Activated CD4-positive, alpha-beta memory T cell treated with anti-CD3 and anti-CD28 coated beads, Interleukin-2, amount 10 ng/mL, durations not matched to agents 7 days and 5 days (primary cell): Measurements from ENCODE around the gene HES6. TPM values are rescaled to one million over a fixed set of nuclear protein-coding genes. Genes with fewer than 3 reads are reported as not detected.
A peak's percentile ranks its signal among the peaks of the same experiment; 100 is the strongest.

Source experiments
- CTCF ChIA-PET: fragments of 350-600 bp; sonication (Branson Sonifier 250); formaldehyde crosslinking; loops from one replicate; lab custom pipeline; 2021; ENCODE audit warnings: antibody characterized with exemption, inconsistent platforms; lab: Charles Lee
- POLR2A ChIA-PET: fragments of 350-600 bp; sonication (Branson Sonifier 250); formaldehyde crosslinking; loops from one replicate; lab custom pipeline; 2021; ENCODE audit warnings: antibody characterized with exemption; lab: Charles Lee
- DNase-seq: peaks from one replicate; pipeline ENCODE4 v3.0.0-alpha.2; 2020
- H3K27ac Mint-ChIP-seq: one replicate; pipeline ENCODE4 v1.8.0; 2021; ENCODE audit warnings: mild to moderate bottlenecking, mixed read lengths
- H3K27me3 Mint-ChIP-seq: one replicate; pipeline ENCODE4 v1.8.0; 2021; ENCODE audit warnings: mixed read lengths
- H3K36me3 Mint-ChIP-seq: one replicate; pipeline ENCODE4 v1.8.0; 2021; ENCODE audit warnings: low read depth, mixed read lengths
- H3K4me1 Mint-ChIP-seq: one replicate; pipeline ENCODE4 v1.8.0; 2021; ENCODE audit warnings: mixed read lengths
- H3K4me3 Mint-ChIP-seq: one replicate; pipeline ENCODE4 v1.8.0; 2021; ENCODE audit warnings: mild to moderate bottlenecking, mixed read lengths
- H3K9me3 Mint-ChIP-seq: one replicate; pipeline ENCODE4 v1.8.0; 2021; ENCODE audit warnings: mixed read lengths
- total RNA-seq, 2 experiments: library from RNA; stranded (reverse); gene quantifications; one replicate each; pipeline ENCODE4 v1.2.3, GENCODE V29; 2021

The HES6 gene
- total RNA-seq, 2 experiments from 2014 or later = 2.7 to 3.7 TPM

DNA sequence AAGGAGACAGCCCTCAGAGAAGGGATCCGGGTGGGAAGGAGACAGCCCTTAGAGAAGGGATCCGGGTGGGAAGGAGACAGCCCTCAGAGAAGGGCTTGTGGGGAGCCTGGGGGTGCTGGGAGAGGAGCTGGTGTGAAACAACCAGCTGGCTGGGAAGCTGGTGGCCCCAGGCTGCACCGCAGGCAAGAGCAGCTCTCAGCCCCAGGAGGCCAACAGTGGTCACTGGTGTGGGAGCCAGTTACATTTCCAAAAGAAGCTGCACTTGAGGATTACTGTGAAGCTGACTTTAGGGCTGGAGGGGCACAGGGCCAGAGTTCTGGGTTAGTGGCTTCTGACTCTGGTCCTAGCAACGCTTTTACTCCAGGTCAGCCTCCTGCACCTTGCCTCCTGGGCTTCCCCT is 3.3 kb downstream of the HES6 start:
- no peak overlapping the region for H3K4me3 Mint-ChIP-seq
- peaks cover 4% of the 10 kb centered on the region for H3K9me3 Mint-ChIP-seq
- no peak overlapping the region for H3K27ac Mint-ChIP-seq
- H3K27me3 Mint-ChIP-seq = peaks cover 65% of the 10 kb centered on the region
- DNase-seq = no peak
- ChIA-PET POLR2A (interaction anchor here (1.2 to 1.7 kb wide), 4 partner anchors 11 to 51 kb away, joined by 3 to 6 read pairs (median 4); partner anchors contain the start of gene ILKAP), CTCF (no interaction called here)
- no peaks in the 10 kb centered on the region for H3K36me3 Mint-ChIP-seq
- peaks cover 14% of the 10 kb centered on the region for H3K4me1 Mint-ChIP-seq

DNA sequence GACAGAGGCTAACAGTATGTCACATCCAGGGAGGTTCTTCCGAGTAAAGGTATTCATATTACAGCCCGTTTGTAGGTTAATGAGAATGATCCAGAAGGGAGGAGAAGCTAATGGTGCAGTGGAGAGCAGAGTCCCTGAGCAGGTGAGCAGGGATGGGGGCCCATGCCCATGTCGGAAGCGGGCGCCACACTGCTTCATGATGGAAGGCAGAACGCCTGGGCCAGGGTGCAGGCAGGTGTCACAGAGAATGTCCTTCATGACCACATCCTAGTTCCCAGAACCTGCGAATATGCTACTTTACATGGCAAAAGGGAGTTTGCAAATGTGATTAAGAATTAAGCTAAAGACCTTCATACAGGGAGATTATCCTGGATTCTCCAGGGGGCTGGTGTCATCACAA is 4.0 kb downstream of the HES6 start:
- Mint-ChIP-seq H3K4me3 (no peak overlapping the region), H3K4me1 (peaks cover 17% of the 10 kb centered on the region), H3K27me3 (peaks cover 62% of the 10 kb centered on the region), H3K36me3 (no peaks in the 10 kb centered on the region), H3K9me3 (peaks cover 4% of the 10 kb centered on the region), H3K27ac (no peak overlapping the region)
- POLR2A ChIA-PET = interaction anchor here (1.2 to 1.7 kb wide), 3 partner anchors 11 to 33 kb away, joined by 3 to 6 read pairs (median 4); partner anchors contain the start of gene ILKAP
- no peak for DNase-seq
- CTCF ChIA-PET = no interaction called here

DNA sequence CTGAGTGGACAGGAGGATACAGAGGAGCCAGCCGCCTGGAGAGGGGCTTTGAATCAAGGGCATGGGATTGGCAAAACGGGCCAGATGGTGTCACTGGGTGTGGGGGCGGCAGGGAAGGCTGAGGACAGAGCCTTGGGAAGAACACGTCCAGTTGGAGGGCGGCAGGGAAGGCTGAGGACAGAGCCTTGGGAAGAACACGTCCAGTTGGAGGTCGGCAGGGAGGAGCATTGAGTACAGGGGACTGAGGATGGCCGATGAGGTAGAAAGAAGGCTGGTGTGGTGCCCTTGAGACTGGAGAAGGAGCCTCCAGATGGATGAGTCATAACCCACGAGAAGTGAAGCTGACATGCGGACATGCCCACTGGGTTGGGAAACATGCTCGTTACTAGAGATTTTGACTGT is 4.5 kb downstream of the HES6 start:
- POLR2A ChIA-PET = interaction anchor here (1.7 kb wide), 1 partner anchor 33 kb away, joined by 6 read pairs; no protein-coding TSS in a partner anchor

DNA sequence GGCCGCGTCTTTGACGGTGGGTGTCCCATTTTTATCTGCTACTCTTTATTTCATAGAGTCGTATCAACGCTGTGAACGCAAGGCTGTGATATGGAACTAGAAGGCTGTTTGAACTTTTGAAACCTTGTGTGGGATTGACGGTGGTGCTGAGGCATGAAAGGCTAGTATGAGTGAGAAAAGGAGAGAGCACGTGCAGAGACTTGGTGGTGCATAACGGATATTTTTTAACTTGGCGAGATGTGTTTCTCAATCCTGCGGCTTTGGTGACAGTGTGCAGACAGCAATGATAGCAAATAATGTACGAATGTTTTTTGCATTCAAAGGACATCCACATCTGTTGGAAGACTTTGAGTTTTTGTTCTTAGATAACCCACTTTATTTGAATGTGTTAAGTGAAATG is 6.2 kb downstream of the HES6 start:
- DNase-seq = no peak
- peaks cover 5% of the 10 kb centered on the region for H3K36me3 Mint-ChIP-seq
- peaks cover 19% of the 10 kb centered on the region for H3K4me1 Mint-ChIP-seq
- H3K27me3 Mint-ChIP-seq = peaks cover 74% of the 10 kb centered on the region
- CTCF ChIA-PET = no interaction called here
- POLR2A ChIA-PET = no interaction called here
- H3K9me3 Mint-ChIP-seq = peaks cover 4% of the 10 kb centered on the region
- H3K27ac Mint-ChIP-seq = peak overlapping the region; percentile 37
- H3K4me3 Mint-ChIP-seq = peak overlapping the region; percentile 59

More for the DNA sequence above, 4.5 kb downstream of the HES6 start:
- CTCF ChIA-PET = no interaction called here
- Mint-ChIP-seq H3K4me1 (peaks cover 21% of the 10 kb centered on the region), H3K4me3 (peak overlapping the region; percentile 38), H3K27me3 (peaks cover 66% of the 10 kb centered on the region), H3K27ac (no peak overlapping the region), H3K9me3 (peaks cover 4% of the 10 kb centered on the region), H3K36me3 (peaks cover 4% of the 10 kb centered on the region)
- DNase-seq = no peak

DNA sequence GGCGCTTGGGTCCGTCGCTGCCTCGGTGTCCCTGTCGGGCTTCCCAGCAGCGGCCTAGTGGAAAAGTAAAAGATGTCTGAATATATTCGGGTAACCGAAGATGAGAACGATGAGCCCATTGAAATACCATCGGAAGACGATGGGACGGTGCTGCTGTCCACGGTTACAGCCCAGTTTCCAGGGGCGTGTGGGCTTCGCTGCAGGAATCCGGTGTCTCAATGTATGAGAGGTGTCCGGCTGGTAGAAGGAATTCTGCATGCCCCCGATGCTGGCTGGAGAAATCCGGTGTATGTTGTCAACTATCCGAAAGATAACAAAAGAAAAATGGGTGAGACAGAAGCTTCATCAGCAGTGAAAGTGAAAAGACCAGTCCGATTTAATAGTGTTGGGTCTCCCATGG is 8.0 kb downstream of the HES6 start:
- H3K4me1 Mint-ChIP-seq = peaks cover 15% of the 10 kb centered on the region
- DNase-seq = no peak
- H3K4me3 Mint-ChIP-seq = peak overlapping the region; percentile 56
- CTCF ChIA-PET = no interaction called here
- H3K27ac Mint-ChIP-seq = no peak overlapping the region
- peaks cover 5% of the 10 kb centered on the region for H3K36me3 Mint-ChIP-seq
- H3K9me3 Mint-ChIP-seq = peaks cover 4% of the 10 kb centered on the region
- peaks cover 60% of the 10 kb centered on the region for H3K27me3 Mint-ChIP-seq
- POLR2A ChIA-PET = no interaction called here

DNA sequence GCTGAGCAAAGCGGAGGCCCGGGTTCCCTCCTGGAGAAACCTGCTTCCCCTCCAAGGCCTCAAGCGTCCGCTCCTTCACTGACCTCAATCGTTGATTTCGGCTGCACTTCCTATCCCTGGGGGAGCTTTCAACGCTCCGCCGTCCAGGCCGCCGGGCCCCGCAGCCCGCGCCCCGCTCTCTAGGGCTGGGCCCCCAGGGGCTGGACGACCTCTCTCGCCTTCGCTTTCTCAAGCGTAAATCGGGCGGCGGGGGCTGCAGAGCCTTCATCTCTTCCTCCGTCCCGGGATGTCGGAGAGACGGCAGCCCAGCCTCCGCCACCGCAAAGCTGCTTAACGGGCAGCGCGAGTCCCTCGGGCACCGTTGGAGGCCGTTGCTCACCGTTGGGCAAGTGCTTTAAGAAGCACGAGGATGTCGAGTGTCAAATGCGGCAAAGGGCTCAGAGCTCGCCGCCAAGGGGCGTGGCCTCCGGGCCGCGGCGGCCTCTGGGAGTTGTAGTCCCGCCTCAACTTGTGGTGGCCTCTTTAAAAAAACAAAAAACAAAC is 8.5 kb downstream of the HES6 start:
- peaks cover 4% of the 10 kb centered on the region for H3K9me3 Mint-ChIP-seq
- H3K4me3 Mint-ChIP-seq = peak overlapping the region; percentile 56
- peaks cover 15% of the 10 kb centered on the region for H3K4me1 Mint-ChIP-seq
- ChIA-PET CTCF (no interaction called here), POLR2A (no interaction called here)
- H3K27me3 Mint-ChIP-seq = peaks cover 56% of the 10 kb centered on the region
- H3K36me3 Mint-ChIP-seq = peaks cover 5% of the 10 kb centered on the region
- H3K27ac Mint-ChIP-seq = no peak overlapping the region
- peak; percentile 80 for DNase-seq

GRCh38 chr2:238230699-238231098 is 9.1 kb downstream of the HES6 start:
- Mint-ChIP-seq H3K4me3 (peak overlapping the region; percentile 33), H3K4me1 (peaks cover 15% of the 10 kb centered on the region), H3K9me3 (peaks cover 4% of the 10 kb centered on the region), H3K27ac (no peak overlapping the region), H3K36me3 (peaks cover 5% of the 10 kb centered on the region), H3K27me3 (peaks cover 50% of the 10 kb centered on the region)
- POLR2A ChIA-PET = interaction anchor here (0.7 kb wide), 1 partner anchor 27 kb away, joined by 3 read pairs; no protein-coding TSS in a partner anchor
- CTCF ChIA-PET = no interaction called here
- DNase-seq = no peak

DNA sequence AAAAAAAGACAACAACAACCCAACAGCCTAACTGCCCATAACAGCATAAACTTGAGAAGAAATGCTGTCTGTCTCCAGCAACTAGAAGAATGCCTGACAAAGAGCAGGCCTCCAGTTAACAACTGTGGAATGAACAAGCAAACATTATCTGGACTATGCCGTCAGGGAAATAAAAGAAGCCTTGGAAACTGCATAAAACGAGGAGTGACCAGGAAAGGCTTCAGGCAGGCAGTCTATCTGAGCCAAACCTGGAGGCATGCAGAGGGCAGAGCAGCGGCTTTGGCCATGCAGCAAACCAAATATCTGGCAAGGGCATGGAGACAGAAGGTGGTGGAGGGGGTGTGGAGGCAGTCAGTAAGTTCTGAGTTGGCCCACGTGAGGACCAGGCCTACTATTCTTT is 11.1 kb downstream of the HES6 start:
- Mint-ChIP-seq H3K4me1 (peaks cover 13% of the 10 kb centered on the region), H3K36me3 (peaks cover 5% of the 10 kb centered on the region), H3K27me3 (peaks cover 39% of the 10 kb centered on the region), H3K27ac (no peak overlapping the region), H3K9me3 (peaks cover 4% of the 10 kb centered on the region), H3K4me3 (no peak overlapping the region)
- no peak for DNase-seq
- CTCF ChIA-PET = no interaction called here
- POLR2A ChIA-PET = no interaction called here

- no peak for DNase-seq
- peaks cover 29% of the 10 kb centered on the region for H3K27me3 Mint-ChIP-seq
- POLR2A ChIA-PET = no interaction called here
- CTCF ChIA-PET = no interaction called here
- H3K36me3 Mint-ChIP-seq = peaks cover 5% of the 10 kb centered on the region
- peaks cover 12% of the 10 kb centered on the region for H3K4me1 Mint-ChIP-seq
- H3K27ac Mint-ChIP-seq = no peak overlapping the region
- no peak overlapping the region for H3K4me3 Mint-ChIP-seq
- no peaks in the 10 kb centered on the region for H3K9me3 Mint-ChIP-seq
These were observed 12.2 kb downstream of the HES6 start for GRCh38 chr2:238227587-238228032.

DNA sequence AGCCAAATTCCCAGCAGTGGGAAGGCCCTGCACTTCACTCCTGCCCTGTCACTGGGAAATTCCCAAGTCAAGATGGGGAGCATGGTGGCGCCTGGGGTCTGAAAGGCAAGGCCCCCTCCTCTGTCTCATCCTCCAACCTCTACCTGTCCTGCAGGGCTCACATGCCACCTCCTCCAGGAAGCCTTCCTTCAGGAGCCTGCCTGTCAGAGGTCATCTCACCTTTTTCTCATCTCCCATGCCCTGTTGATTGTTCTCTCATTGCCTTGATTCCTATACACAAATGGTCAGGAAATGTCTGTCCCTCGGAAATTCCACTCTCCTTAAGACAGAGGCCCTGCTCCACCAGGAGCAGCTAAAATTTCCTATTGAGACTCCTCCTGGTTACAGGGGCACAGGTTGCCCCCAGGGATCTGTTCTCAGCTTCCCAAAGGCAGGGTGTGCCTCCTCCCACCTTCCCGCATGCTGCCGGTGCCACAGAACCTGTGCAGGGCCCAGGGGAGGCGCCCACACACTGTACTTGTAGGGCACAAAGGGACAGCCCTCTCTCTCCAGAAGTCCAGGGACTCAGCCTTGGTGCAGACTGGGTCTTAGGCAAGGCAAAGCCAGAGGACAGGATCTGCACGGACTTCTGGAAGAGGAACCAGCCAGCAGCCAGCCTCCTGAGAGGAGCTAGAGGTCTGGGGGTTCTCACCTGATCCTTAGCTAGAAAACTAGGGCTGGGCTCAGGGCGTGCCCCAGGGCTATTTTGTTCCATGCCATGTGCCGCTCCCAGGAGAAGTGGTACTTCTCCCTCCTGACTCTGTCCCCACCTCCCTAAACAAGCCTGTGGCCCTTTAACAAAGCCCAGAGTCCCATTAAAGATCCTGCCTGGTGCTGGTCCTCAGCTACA is 12.9 kb downstream of the HES6 start:
- POLR2A ChIA-PET = no interaction called here

DNA sequence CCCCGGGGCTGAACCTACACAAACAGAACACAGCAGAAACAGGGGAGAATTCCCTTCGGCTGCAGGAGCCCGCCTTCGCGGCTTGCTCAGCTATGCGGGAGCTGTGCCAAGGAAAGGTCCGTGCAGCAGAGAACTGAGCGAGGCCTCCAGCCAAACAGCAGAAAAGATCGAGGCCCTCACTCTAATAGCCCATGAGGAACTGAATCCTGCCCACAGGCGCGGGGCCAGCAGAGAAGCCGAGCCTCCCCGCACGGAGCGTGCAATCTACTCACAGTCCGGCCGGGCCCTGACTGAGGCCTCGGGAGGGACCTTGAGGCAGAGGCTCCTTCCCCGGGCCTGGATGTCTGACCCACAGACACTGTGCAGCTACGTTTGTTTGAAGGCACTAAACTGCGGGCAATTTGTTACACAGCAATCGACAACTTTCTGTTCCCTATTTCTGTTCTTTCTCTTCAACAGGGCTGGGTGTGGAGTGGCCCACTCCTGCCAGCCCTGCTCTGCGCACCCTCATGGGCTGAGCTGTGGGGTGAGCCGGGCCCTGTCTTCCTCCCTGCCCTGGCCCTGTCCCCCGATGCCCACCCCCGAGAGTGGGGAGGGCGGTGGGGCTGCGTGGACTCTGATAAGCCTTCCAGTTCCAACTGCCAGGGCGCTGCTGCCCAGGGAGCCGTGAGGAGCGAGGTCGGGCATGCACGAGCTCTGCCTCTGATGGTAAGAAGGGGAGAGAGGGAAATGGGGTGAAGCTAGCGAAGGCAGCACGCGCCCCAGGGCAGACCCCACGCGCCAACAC is 13.7 kb downstream of the HES6 start:
- Mint-ChIP-seq H3K27ac (no peak overlapping the region), H3K27me3 (peaks cover 16% of the 10 kb centered on the region), H3K9me3 (no peaks in the 10 kb centered on the region), H3K4me3 (no peak overlapping the region), H3K36me3 (peaks cover 5% of the 10 kb centered on the region), H3K4me1 (peaks cover 5% of the 10 kb centered on the region)
- no peak for DNase-seq
- ChIA-PET CTCF (no interaction called here), POLR2A (no interaction called here)

More for the DNA sequence above, 12.9 kb downstream of the HES6 start:
- Mint-ChIP-seq H3K27ac (no peak overlapping the region), H3K4me3 (no peak overlapping the region), H3K36me3 (peaks cover 5% of the 10 kb centered on the region), H3K9me3 (no peaks in the 10 kb centered on the region), H3K27me3 (peaks cover 23% of the 10 kb centered on the region), H3K4me1 (peaks cover 11% of the 10 kb centered on the region)
- CTCF ChIA-PET = no interaction called here
- DNase-seq = no peak

DNA sequence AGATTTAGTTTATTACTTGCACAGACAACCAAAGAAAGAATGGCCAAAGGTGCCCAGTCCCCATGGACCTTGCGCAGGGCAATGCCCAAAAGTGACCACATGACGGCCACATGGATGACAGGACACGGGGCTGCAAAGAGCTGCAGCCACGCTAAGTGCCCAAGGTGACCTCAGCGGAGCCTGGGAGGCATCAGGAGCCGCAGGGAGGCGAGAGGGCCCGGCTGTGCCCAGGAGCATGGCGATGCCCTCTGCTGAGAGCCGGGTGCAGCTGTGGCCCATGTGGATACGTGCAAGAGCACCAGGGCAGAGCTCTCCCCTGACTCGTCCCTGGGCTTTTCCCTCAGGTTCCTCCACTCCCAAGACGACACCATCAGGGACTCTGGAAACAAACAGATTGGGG is 14.7 kb downstream of the HES6 start:
- CTCF ChIA-PET = no interaction called here
- no peak for DNase-seq
- H3K27me3 Mint-ChIP-seq = peaks cover 9% of the 10 kb centered on the region
- no peaks in the 10 kb centered on the region for H3K4me1 Mint-ChIP-seq
- H3K27ac Mint-ChIP-seq = no peak overlapping the region
- H3K4me3 Mint-ChIP-seq = no peak overlapping the region
- no peaks in the 10 kb centered on the region for H3K36me3 Mint-ChIP-seq
- no peaks in the 10 kb centered on the region for H3K9me3 Mint-ChIP-seq
- POLR2A ChIA-PET = no interaction called here
